ENCODE measurements around the gene RCN1.
"Not testable (repeated sequence)": the region's sequence is repeated elsewhere in the genome, so short reads cannot be mapped to it uniquely, and the experiment has no call there.

RCN1 gene

GRCh38 chr11:32080361-32080980, 10.4 kb upstream of the RCN1 start:
- DNase-seq, result no peak

- DNase-seq, result no peak
These were observed 9.7 kb upstream of the RCN1 start for GRCh38 chr11:32081129-32081641.

- no peak for DNase-seq
These were observed 9.0 kb upstream of the RCN1 start for GRCh38 chr11:32081901-32082300.

- no peak for DNase-seq
These were observed 8.4 kb upstream of the RCN1 start for GRCh38 chr11:32082346-32082986.

GRCh38 chr11:32087597-32087996, 3.3 kb upstream of the RCN1 start:
- no peak for DNase-seq

- DNase-seq, result peak; percentile 5
These were observed 2.5 kb upstream of the RCN1 start for GRCh38 chr11:32088117-32088941.

- DNase-seq, result no peak
These were observed 1.8 kb downstream of the RCN1 start for GRCh38 chr11:32092581-32093170.

- no peak for DNase-seq
These were observed 4.0 kb downstream of the RCN1 start for GRCh38 chr11:32094923-32095322.

GRCh38 chr11:32098142-32098903, 7.4 kb downstream of the RCN1 start:
- DNase-seq, result no peak

GRCh38 chr11:32099516-32099915, 8.6 kb downstream of the RCN1 start:
- DNase-seq, result no peak

GRCh38 chr11:32100495-32100894, 9.6 kb downstream of the RCN1 start:
- DNase-seq, result no peak

GRCh38 chr11:32101791-32102190, 10.9 kb downstream of the RCN1 start:
- DNase-seq, result no peak

- not testable (repeated sequence) for DNase-seq
These were observed 12.3 kb downstream of the RCN1 start for GRCh38 chr11:32103121-32103719.

GRCh38 chr11:32103941-32104340, 13.1 kb downstream of the RCN1 start:
- no peak for DNase-seq

- no peak for DNase-seq
These were observed 15.1 kb downstream of the RCN1 start for GRCh38 chr11:32105871-32106560.

- no peak for DNase-seq
These were observed 16.8 kb downstream of the RCN1 start for GRCh38 chr11:32107647-32108046.

- DNase-seq, result no peak
These were observed 17.7 kb downstream of the RCN1 start for GRCh38 chr11:32108576-32108975.

- DNase-seq, result no peak
These were observed 18.3 kb downstream of the RCN1 start for GRCh38 chr11:32109138-32109537.

GRCh38 chr11:32109592-32109991, 18.7 kb downstream of the RCN1 start:
- DNase-seq, result no peak

GRCh38 chr11:32110795-32111194, 19.9 kb downstream of the RCN1 start:
- DNase-seq, result no peak

GRCh38 chr11:32113200-32113919, 22.5 kb downstream of the RCN1 start:
- DNase-seq, result no peak
